Peyer's patch (tissue), 4 donors: Measurements from ENCODE around the gene KCTD11.

Experiments
- CTCF ChIP-seq, 6 experiments: fragments of 450-650 bp in 4 of 6; fragments of 200-600 bp in 2 of 6; sonication (generic) in 1 of 6; IDR thresholded peaks; one replicate each; pipeline ENCODE4 v1.5.1; 2017 to 2019; ENCODE audit warnings: antibody characterized with exemption in 6 of 6, mild to moderate bottlenecking in 3 of 6, moderate library complexity in 1 of 6
- POLR2A ChIP-seq, 2 donors: fragments of 450-650 bp; IDR thresholded peaks; one replicate each; pipeline ENCODE4 v1.5.1; 2017; ENCODE audit warnings: antibody characterized with exemption in 2 of 2, mild to moderate bottlenecking in 2 of 2, moderate library complexity in 2 of 2

- no peak for TF ChIP-seq POLR2A (IDR thresholded peaks at IDR 0.05)
- no peak for TF ChIP-seq CTCF (IDR thresholded peaks at IDR 0.05)
These were observed 16.9 kb upstream of the KCTD11 start for GRCh38 chr17:7334938-7335538.
